Large intestine (tissue), 1 donor: ENCODE results near the gene RUFY1. TPM values are rescaled to one million over a fixed set of nuclear protein-coding genes. Genes with fewer than 3 reads are reported as not detected.

Source experiments
- polyA plus RNA-seq: library from polyadenylated mRNA; unstranded; fragments of 120-200 nt; gene quantifications from one replicate; pipeline ENCODE4 v1.2.1, GENCODE V29; 2013

Gene RUFY1
- polyA plus RNA-seq, 1 donor = 43.3 TPM

Other genes starting within 250 kb of the RUFY1 start
- 5.9 TPM for gene ADAMTS2, start 205.1 kb upstream of the RUFY1 start, polyA plus RNA-seq
- 1,181 TPM for gene HNRNPH1, start 73.1 kb downstream of the RUFY1 start, polyA plus RNA-seq
- gene CBY3, start 130.5 kb downstream of the RUFY1 start, polyA plus RNA-seq = 1.2 TPM
- 473 TPM for gene CANX, start 148.4 kb downstream of the RUFY1 start, polyA plus RNA-seq
- 29.9 TPM for gene MAML1, start 182.3 kb downstream of the RUFY1 start, polyA plus RNA-seq
- 2.9 TPM for gene LTC4S, start 243.4 kb downstream of the RUFY1 start, polyA plus RNA-seq